Stimulated activated CD4-positive, alpha-beta T cell treated with anti-CD3 and anti-CD28 coated beads, Interleukin-12 subunit alpha, Interleukin-12 subunit beta, amount 100 ng/mL, for 4 hours (primary cell): ENCODE results near the gene KHDC1.
"Not testable (repeated sequence)": the region's sequence is repeated elsewhere in the genome, so short reads cannot be mapped to it uniquely, and the experiment has no call there.

Source experiments
- DNase-seq: peaks from one replicate; pipeline ENCODE4 v3.0.0-alpha.2; 2020

The KHDC1 gene

DNA sequence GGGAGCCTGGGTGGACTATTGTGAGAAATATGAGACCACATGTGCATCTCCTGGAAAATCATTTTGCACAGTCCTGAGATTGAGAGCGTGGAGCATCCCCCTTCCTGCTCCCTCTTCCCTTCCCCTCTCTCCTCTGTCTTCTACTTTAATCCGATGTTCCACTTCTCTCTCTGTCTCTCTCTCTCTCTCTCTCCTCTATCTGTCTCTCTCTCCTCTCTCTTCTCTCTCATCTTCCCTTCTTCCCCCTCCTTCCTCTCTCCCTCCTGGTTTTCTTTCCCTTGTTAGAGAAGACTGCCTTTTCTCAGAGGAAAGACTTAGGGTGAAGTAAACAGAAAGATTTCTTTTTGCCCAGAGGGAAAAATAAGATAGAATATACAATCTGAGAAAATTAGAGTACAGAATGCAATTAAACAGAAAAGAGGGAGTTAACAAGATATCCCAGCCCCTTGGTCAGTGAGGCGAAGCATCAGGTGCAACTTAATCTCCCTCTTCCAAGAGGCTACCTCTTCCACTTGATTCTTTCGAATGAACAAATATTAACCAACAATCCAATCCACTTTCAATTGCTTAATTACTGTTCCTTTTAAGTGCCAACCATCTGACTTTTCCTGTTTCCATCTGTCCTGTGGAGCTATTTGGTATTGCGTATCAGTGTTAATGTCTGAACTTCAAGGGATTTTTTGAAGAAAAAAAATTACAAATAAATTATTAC, 14.6 kb downstream of the KHDC1 start:
- no peak for DNase-seq

DNA sequence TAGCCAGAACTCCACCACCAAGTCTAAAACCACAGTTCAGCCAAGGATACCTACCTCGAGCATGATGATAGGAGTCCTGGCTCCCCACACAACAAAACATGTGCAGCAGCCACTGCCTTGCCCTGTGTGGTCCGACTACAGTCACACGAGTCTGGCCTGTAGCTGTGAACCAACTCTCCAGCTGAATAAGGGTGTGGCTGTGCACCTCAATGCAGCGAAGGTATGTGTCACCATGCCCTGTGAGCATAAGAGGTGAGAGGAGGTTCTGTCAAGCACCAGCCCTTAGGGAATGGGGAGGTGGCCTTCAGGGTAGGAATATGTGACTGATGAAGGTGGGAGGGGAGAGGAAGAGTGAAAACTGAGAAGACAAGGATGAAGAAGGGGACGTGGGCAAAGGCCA, 21.0 kb downstream of the KHDC1 start:
- DNase-seq, result no peak

DNA sequence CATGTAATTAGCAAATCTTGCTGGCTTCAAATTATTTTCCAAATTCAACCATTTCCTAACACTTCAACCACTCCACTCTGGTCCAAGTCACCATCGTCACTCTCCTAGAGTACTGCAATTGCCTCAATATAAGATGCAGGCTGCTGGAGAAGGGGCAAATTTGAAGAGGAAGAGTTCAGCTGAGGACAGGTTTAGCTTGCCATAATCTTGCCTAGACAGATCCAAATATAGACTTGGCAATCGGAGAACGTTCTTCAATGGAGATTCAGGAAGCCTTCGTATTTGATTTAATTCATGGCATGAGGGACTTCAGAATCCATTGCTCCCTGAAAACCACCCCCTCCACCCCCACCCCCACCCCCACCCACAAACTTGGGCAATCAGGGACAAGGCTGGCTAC, 22.3 kb downstream of the KHDC1 start:
- DNase-seq, result no peak

DNA sequence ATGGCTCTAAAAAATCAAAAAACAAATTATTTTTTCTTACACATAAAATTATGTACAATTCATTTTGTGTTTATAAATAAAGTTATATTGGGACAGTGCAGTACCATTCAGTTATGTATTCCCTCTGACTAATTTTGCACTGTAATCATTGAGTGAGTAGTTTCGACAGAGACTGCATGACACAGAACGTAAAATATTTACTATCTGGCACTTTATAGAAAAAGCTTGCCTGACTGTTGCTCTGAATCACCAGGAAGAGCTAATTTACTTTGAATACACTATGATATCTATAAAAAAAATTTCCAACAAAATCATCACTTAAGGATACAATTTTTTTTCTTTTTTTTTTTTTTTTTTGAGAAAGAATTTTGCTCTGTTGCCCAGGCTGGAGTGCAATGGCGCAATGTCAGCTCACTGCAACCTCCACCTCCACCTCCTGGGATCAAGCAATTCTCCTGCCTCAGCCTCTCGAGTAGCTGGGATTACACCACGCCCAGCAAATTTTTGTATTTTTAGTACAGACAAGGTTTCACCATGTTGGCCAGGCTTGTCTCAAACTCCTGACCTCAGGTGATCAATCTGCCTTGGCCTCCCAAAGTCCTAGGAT, 26.7 kb downstream of the KHDC1 start:
- no peak for DNase-seq

- DNase-seq, result no peak
These were observed 28.3 kb downstream of the KHDC1 start for GRCh38 chr6:73234733-73235132.

DNA sequence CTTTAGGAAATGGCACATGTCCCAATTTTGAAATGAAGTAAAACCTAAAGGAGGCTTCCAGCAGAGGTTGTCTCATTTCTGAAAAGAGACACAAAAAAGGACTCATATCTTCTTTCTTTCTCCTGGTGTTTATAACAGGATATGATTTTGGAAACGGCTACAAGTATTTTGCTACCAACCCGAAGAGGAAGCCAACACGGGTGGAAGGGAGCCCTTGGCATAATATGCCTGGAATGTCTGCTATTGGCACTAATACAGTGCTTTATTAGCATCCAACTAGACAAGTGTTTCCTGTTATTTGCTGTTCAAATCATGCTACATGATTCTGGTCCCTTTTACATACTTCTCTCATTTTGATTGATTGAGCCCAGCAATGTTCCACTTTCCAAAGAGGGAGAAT, 29.0 kb downstream of the KHDC1 start:
- not testable (repeated sequence) for DNase-seq

DNA sequence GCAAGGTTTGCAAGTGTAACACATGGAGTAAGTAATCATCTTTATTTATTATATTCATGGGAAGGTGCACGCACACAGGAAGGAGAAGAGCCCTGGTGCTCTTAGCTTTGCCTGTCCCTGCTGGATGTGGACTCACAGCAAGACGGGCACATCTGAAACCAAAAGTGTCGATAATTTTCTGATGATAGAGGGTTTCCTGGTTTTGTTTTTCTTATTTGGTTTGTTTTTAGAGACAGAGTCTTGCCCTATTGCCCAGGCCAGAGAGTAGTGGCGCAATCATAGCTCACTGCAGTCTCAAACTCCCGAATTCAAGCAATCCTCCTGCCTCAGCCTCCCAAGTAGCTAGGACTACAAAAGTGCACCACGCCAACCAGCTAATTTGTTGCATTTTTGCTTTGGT, 29.9 kb downstream of the KHDC1 start:
- DNase-seq, result no peak

GRCh38 chr6:73231986-73232391, 31.0 kb downstream of the KHDC1 start:
- DNase-seq, result no peak

DNA sequence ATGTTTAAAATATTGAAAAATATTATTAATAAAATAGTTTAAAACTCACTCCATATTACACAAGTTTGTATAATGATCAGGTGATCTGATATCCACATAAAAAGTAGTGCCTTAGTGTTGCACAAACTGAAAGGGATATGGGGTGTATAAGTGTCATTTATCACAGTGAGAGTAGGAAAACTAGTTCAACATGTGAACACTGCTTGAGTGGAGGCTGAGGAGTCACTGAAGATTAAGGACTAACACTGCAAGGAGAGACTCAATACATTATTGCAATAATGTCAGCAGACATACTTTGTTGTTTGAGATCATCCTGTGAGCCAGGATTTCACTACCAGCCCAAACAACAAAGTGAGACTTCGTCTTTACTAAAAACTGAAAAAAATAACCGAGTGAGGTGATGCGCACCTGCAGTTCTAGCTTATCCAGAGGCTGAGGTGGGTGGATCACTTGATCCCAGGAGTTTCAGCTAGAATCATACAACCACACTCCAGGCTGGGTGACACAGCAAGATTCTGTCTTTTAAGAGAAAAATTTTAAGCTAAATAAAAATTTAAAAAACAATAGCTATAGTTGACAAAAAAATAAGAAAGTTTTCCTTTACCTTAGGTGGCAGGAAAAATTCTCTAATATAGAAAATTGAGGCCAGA, 35.3 kb downstream of the KHDC1 start:
- no peak for DNase-seq

DNA sequence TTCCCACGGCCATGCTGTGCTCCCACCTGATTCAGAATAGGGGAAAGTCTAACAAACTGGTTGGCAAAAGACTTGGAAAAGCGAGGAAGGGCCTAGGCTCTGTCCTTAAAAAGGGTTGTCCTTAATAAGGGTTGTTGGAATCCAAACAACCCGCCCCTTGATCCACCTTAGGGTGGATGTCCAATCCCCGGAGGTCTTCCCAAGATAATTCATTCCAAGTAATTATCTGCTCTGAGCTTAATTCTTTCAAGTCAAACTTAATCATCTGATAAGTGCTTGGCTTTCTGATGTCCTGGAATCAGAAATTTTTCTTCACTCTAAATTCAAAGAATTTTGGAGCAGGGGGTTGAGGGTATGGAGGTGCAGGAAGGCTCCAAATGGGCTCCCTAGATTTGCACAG, 37.6 kb downstream of the KHDC1 start, which contains the start of gene KHDC1L:
Gene KHDC1L, minus strand, starts transcription at position 101 of the 400 bp plus-strand sequence. Its CDS starts 88 bp downstream, at position 13.
- no peak for DNase-seq

DNA sequence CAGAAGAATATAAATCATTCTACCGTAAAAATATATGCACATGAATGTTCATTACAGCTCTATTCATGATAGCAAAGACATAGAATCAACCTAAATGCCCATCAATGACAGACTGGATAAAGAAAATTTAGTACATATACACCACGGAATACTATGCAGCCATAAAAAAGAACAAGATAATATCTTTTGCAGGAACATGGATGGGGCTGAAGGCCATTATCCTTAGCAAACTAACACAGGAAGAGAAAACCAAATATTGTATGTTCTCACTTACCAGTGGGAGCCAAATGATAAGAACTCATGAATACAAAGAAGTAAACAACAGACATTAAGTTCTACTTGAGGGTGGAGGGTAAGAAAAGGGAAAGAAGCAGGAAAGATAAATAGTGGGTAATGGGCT, 46.1 kb downstream of the KHDC1 start:
- no peak for DNase-seq

DNA sequence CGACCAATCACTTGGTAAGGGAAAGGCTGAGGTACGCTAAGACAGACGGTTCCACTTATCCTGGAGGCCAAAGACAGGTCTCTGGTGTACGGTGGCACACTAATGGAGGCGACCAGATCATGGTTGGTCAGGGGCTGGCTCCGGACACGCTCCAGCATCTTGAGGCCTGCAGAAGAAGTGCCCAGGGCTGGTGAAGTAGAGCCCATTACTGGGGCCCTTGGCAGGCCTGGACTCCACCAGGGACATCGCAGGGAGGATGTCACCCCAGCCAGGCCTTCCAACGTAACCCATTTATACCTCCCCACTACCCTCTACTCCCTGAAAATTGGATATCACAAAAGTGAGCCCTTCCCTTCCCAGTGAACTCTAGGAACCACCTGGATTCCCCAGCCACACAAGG, 53.9 kb downstream of the KHDC1 start:
- no peak for DNase-seq

DNA sequence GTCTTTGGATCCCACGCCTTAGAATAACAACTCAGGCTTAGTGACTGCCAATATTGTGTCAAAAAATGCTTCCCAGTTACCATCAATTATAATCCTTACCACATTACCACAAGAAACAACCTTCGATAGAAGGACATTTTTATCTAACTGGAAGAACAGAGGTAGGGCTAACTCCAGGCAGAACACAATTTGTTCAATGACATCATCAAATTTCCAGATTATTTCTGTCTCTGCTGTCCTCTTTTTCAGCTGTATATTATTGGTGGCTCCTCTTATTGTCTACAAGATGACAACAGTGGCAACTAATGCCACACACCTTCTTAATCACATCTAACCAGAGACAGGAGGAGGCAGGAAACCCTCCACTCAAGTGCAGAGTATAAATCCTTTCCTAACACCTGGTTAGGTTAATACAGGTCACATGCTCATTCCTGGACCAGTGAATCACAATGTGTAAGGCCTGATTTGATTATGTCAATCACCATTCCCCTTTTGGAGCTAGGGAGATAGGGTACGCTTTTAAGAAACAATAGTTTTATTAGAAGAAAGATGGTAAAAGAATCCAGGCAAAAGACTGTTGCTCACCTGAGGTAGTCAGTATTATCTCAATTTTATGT, 55.7 kb downstream of the KHDC1 start:
- DNase-seq, result no peak

DNA sequence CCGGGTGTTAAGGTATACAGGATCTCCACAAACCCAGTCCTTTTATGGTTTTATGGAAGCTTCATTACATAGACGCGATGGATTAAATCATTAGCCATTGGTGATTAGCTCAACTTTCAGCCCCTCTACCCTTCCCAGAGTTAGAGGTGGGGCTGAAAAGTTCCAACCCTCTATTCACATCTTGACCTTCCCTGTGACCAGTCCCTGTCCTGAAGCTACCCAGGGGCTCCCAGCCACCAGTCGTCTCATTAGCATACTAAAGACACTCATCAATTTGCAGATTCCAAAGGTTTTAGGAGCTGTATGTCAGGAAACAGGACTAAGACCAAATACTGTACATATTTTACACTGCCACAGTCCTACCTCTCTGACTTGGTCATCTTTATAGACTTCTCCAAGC, 58.7 kb downstream of the KHDC1 start:
- DNase-seq, result no peak

DNA sequence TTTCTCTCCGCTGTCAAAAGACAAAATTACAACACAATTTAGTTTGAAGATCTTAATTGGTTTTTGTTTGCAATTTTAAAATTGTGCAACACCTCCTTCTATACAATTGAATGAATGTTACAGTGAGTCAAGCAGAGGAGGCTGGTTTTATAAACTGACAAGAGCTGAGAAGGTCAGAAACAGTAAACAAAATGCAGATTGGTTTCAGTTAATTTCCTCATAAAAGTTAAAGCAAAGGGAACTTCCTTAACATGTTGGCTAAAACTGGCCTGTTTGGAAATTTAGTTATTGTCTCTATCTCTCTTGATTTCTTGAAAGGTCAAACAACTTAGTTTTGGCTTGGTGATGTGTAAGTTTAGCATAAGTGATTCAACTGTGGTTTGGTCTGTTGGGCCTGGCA, 59.9 kb downstream of the KHDC1 start:
- no peak for DNase-seq

DNA sequence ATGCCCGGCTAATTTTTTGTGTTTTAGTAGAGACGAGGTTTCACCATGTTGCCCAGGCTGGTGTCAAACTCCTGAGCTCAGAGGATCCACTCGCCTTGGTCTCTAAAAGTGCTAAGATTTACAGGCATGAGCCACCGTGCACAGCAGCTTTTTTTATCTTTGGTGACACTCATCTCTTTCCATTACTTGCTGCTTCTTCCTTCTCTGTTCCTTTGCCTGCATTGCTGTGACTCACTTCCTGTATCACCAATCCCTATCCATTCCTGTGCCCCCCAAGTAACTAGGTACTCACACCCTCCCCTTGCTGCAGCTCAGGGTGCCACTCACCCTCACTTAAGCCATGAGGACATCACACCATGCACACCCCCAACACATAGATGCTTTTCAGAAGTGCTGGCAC, 62.3 kb downstream of the KHDC1 start:
- no peak for DNase-seq

GRCh38 chr6:73200247-73200646, 62.7 kb downstream of the KHDC1 start:
- DNase-seq, result no peak

DNA sequence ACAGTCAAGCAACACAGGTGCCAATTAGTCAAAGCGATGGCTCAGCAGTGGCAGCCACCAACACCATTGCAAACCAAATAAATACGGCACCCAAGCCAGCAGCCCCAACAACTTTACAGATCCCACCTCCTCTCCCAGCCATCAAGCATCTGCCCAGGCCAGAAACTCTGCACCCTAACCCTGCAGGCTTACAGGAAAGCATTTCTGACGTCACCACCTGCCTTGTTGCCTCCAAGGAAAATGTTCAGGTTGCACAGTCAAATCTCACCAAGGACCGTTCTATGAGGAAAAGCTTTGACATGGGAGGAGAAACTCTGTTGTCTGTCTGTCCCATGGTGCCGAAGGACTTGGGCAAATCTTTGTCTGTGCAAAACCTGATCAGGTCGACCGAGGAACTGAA, 68.3 kb downstream of the KHDC1 start:
- DNase-seq, result no peak

DNA sequence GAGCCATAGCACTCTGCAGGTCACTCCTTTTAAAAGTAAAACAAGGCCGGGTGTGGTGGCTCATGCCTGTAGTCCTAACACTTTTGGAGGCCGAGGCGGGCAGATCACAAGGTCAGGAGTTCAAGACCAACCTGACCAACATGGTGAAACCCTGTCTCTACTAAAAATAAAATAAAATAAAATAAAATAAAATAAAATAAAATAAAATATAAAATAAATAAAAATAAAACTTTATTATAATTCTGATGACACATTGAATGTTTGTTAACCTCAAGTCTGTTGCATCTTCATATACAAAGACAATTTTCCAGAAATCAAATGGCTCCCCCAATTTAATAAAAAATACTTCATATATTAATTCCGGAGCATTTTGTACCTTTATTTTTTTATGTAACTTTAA, 69.7 kb downstream of the KHDC1 start:
- DNase-seq, result not testable (repeated sequence)
